ENCODE measurements around the gene CENPE. TPM values are rescaled to one million over a fixed set of nuclear protein-coding genes. Genes with fewer than 3 reads are reported as not detected.
A peak's percentile ranks its signal among the peaks of the same experiment; 100 is the strongest.

Gene CENPE
- total and polyA plus RNA-seq, 7 experiments from 2014 or later: 0.10 to 35.8 (median 1.3) TPM

DNA sequence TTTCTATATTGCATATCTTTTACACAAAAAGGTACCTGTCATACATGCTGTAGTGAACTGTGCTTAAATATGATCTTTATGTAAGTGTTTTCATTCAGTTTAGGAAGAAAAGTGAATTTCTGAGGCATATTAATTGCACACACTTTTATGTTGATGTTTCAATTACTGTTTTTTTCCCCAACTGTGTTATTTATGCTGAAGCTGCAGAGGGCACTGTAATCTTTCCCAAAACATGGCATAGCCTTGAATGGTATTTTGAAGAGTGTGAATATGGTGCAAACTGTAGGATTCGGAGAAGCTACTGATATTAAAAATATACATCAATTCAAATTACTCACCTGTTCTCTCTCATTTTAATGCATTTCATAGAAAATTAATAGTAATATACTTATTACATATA, 6.0 kb upstream of the CENPE start:
- ChIA-PET POLR2A (no interaction called here), CTCF (no interaction called here)
- no peaks in the 10 kb centered on the region for H3K4me1 Mint-ChIP-seq
- peaks cover 0 to 49% (median 12%) of the 10 kb centered on the region in 5 donors for H3K27me3 Mint-ChIP-seq
- no peaks in the 10 kb centered on the region for H3K9me3 ChIP-seq (ENCODE audit: control insufficient read depth in 2 of 3, low read length in 3 of 3)
- no peaks in the 10 kb centered on the region for H3K27me3 ChIP-seq (ENCODE audit: control insufficient read depth in 2 of 2, insufficient read depth in 2 of 2, low read length in 2 of 2)
- H3K9me3 Mint-ChIP-seq: no peaks in the 10 kb centered on the region
- H3K4me3 ChIP-seq (ENCODE audit: low read length): no peak overlapping the region
- H3K4me1 ChIP-seq (ENCODE audit: control insufficient read depth in 2 of 2, insufficient read depth in 2 of 2, low read length in 2 of 2): no peaks in the 10 kb centered on the region
- intact Hi-C loops (cut with micrococcal nuclease): loop anchor here in 1 of 2 donors (5.0 kb wide), 1 partner anchor 583 kb away; no protein-coding TSS in a partner anchor
- H3K36me3 ChIP-seq (ENCODE audit: control insufficient read depth in 2 of 3, insufficient read depth in 3 of 3, low read length in 3 of 3): no peaks in the 10 kb centered on the region
- no peaks in the 10 kb centered on the region for H3K36me3 Mint-ChIP-seq
- H3K4me3 Mint-ChIP-seq: no peak overlapping the region
- no peak overlapping the region for H3K27ac ChIP-seq (ENCODE audit: low read depth, low read length)
- H3K27ac Mint-ChIP-seq: no peak overlapping the region
- ATAC-seq (no peak), DNase-seq (no peak)

GRCh38 chr4:103201724-103202123, 3.6 kb upstream of the CENPE start:
- Mint-ChIP-seq H3K9me3 (no peaks in the 10 kb centered on the region), H3K36me3 (peaks cover 0 to 1% (median 0%) of the 10 kb centered on the region in 5 donors), H3K4me3 (no peak overlapping the region), H3K4me1 (peaks cover 6 to 14% (median 10%) of the 10 kb centered on the region in 7 donors), H3K27ac (no peak overlapping the region), H3K27me3 (peaks cover 0 to 37% (median 7%) of the 10 kb centered on the region in 5 donors)
- ATAC-seq (no peak), DNase-seq (no peak)
- intact Hi-C loops (cut with micrococcal nuclease): loop anchor here in 1 of 2 donors (5.0 kb wide), 1 partner anchor 586 kb away; no protein-coding TSS in a partner anchor
- no peaks in the 10 kb centered on the region for H3K36me3 ChIP-seq (ENCODE audit: control insufficient read depth in 2 of 3, insufficient read depth in 3 of 3, low read length in 3 of 3)
- no peaks in the 10 kb centered on the region for H3K27me3 ChIP-seq (ENCODE audit: control insufficient read depth in 2 of 2, insufficient read depth in 2 of 2, low read length in 2 of 2)
- no peak overlapping the region for H3K27ac ChIP-seq (ENCODE audit: low read depth, low read length)
- ChIA-PET POLR2A (interaction anchor here (0.6 kb wide), 1 partner anchor 87 kb away, joined by 3 read pairs; no protein-coding TSS in a partner anchor), CTCF (no interaction called here)
- H3K9me3 ChIP-seq (ENCODE audit: control insufficient read depth in 2 of 3, low read length in 3 of 3): no peaks in the 10 kb centered on the region
- no peak overlapping the region for H3K4me3 ChIP-seq (ENCODE audit: low read length)
- peaks cover 0 to 6% of the 10 kb centered on the region in 2 donors for H3K4me1 ChIP-seq (ENCODE audit: control insufficient read depth in 2 of 2, insufficient read depth in 2 of 2, low read length in 2 of 2)

- peaks cover 0 to 34% (median 7%) of the 10 kb centered on the region in 5 donors for H3K27me3 Mint-ChIP-seq
- H3K4me1 Mint-ChIP-seq: peaks cover 6 to 15% (median 10%) of the 10 kb centered on the region in 7 donors
- Histone ChIP-seq H3K9me3 (ENCODE audit: control insufficient read depth in 2 of 3, low read length in 3 of 3) (no peaks in the 10 kb centered on the region), H3K4me3 (ENCODE audit: low read length) (no peak overlapping the region), H3K36me3 (ENCODE audit: control insufficient read depth in 2 of 3, insufficient read depth in 3 of 3, low read length in 3 of 3) (no peaks in the 10 kb centered on the region), H3K27ac (ENCODE audit: low read depth, low read length) (no peak overlapping the region), H3K27me3 (ENCODE audit: control insufficient read depth in 2 of 2, insufficient read depth in 2 of 2, low read length in 2 of 2) (no peaks in the 10 kb centered on the region), H3K4me1 (ENCODE audit: control insufficient read depth in 2 of 2, insufficient read depth in 2 of 2, low read length in 2 of 2) (peaks cover 0 to 6% of the 10 kb centered on the region in 2 donors)
- POLR2A ChIA-PET: interaction anchor here (0.6 kb wide), 1 partner anchor 87 kb away, joined by 3 read pairs; no protein-coding TSS in a partner anchor
- DNase-seq: no peak
- intact Hi-C loops (cut with micrococcal nuclease): loop anchor here in 1 of 2 donors (5.0 kb wide), 1 partner anchor 586 kb away; no protein-coding TSS in a partner anchor
- no peak overlapping the region for H3K27ac Mint-ChIP-seq
- no peak for ATAC-seq
- CTCF ChIA-PET: no interaction called here
- no peaks in the 10 kb centered on the region for H3K9me3 Mint-ChIP-seq
- peaks cover 0 to 1% (median 0%) of the 10 kb centered on the region in 5 donors for H3K36me3 Mint-ChIP-seq
- no peak overlapping the region for H3K4me3 Mint-ChIP-seq
These were observed 3.1 kb upstream of the CENPE start for GRCh38 chr4:103201253-103201652.

DNA sequence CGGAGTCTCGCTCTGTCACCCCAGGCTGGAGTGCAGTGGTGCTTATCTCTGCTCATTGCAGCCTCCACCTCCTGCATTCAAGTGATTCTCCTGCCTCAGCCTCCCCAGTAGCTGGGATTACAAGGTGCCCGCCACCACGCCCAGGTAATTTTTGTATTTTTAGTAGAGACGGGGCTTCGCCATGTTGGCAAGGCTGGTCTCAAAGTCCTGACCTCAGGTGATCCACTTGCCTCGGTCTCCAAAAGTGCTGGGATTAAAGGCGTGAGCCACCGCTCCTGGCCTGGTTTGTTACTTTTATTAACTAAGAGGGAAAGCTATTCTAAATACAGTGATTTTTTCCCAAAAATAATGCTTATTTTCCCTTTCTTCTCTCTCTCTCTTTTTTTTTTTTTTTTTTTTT, 866 bp upstream of the CENPE start:
- H3K36me3 ChIP-seq (ENCODE audit: control insufficient read depth in 2 of 3, insufficient read depth in 3 of 3, low read length in 3 of 3): no peaks in the 10 kb centered on the region
- Mint-ChIP-seq H3K9me3 (no peaks in the 10 kb centered on the region), H3K27ac (peak overlapping the region; percentile 87 to 100 (median 99)), H3K4me3 (peak overlapping the region; percentile 81 to 99 (median 96)), H3K36me3 (peaks cover 0 to 10% (median 0%) of the 10 kb centered on the region in 5 donors), H3K27me3 (peaks cover 0 to 22% (median 7%) of the 10 kb centered on the region in 5 donors), H3K4me1 (peaks cover 6 to 29% (median 10%) of the 10 kb centered on the region in 7 donors)
- ATAC-seq (no peak), DNase-seq (no peak)
- no peaks in the 10 kb centered on the region for H3K27me3 ChIP-seq (ENCODE audit: control insufficient read depth in 2 of 2, insufficient read depth in 2 of 2, low read length in 2 of 2)
- H3K4me3 ChIP-seq (ENCODE audit: low read length): peak overlapping the region; percentile 95
- CTCF ChIA-PET: no interaction called here
- H3K27ac ChIP-seq (ENCODE audit: low read depth, low read length): peak overlapping the region; percentile 91
- POLR2A ChIA-PET: interaction anchor here (1.0 kb wide), 1 partner anchor 330 kb away, joined by 3 read pairs; no protein-coding TSS in a partner anchor
- H3K9me3 ChIP-seq (ENCODE audit: control insufficient read depth in 2 of 3, low read length in 3 of 3): no peaks in the 10 kb centered on the region
- intact Hi-C loops (cut with micrococcal nuclease): loop anchor here (2.0 to 10.0 kb wide), 10 partner anchors 37 to 1854 kb away; partner anchors contain the start of genes PPP3CA (in 2 of the 2), SLC39A8 (in 2 of the 2), CISD2 (in 1 of the 2) and MANBA (in 1 of the 2)
- peaks cover 0 to 6% of the 10 kb centered on the region in 2 donors for H3K4me1 ChIP-seq (ENCODE audit: control insufficient read depth in 2 of 2, insufficient read depth in 2 of 2, low read length in 2 of 2)

DNA sequence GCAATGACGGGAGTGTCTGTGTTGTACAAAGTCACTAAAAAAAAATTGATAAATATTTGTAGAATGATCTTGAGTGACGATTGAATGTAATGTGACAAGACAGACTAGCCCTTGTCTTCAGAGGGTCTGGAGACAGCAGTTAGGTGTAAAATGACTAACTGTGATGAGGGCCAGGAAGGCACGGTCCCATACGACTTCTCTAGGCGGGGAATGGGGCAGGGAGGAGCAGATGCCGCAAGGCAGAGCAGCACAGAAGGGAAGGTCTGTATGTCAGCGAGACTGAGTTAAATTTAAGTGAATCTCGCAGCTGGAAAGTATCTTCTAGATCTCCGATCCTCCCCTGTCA, 405 bp downstream of the CENPE start:
- Histone ChIP-seq H3K27me3 (ENCODE audit: control insufficient read depth in 2 of 2, insufficient read depth in 2 of 2, low read length in 2 of 2) (no peaks in the 10 kb centered on the region), H3K4me1 (ENCODE audit: control insufficient read depth in 2 of 2, insufficient read depth in 2 of 2, low read length in 2 of 2) (peaks cover 0 to 6% of the 10 kb centered on the region in 2 donors), H3K36me3 (ENCODE audit: control insufficient read depth in 2 of 3, insufficient read depth in 3 of 3, low read length in 3 of 3) (no peaks in the 10 kb centered on the region), H3K9me3 (ENCODE audit: control insufficient read depth in 2 of 3, low read length in 3 of 3) (no peaks in the 10 kb centered on the region), H3K4me3 (ENCODE audit: low read length) (peak overlapping the region; percentile 95), H3K27ac (ENCODE audit: low read depth, low read length) (peak overlapping the region; percentile 91)
- POLR2A ChIA-PET: no interaction called here
- Mint-ChIP-seq H3K9me3 (no peaks in the 10 kb centered on the region), H3K27me3 (peaks cover 0 to 17% (median 7%) of the 10 kb centered on the region in 5 donors), H3K4me1 (peaks cover 6 to 29% (median 10%) of the 10 kb centered on the region in 7 donors), H3K4me3 (peak overlapping the region; percentile 81 to 99 (median 96)), H3K36me3 (peaks cover 0 to 14% (median 0%) of the 10 kb centered on the region in 5 donors), H3K27ac (peak overlapping the region; percentile 68 to 99 (median 93))
- ATAC-seq: peak; percentile 45
- CTCF ChIA-PET: no interaction called here
- DNase-seq: peak in 1 of 9 donors; percentile 1
- intact Hi-C loops (cut with micrococcal nuclease): loop anchor here (1.0 to 10.0 kb wide), 15 partner anchors 14 to 1853 kb away; partner anchors contain the start of genes CISD2 (in 2 of the 2), PPP3CA (in 2 of the 2), SLC39A8 (in 2 of the 2) and SLC9B1 (in 2 of the 2)

GRCh38 chr4:103193457-103193856, 4.7 kb downstream of the CENPE start:
- H3K27me3 Mint-ChIP-seq: no peaks in the 10 kb centered on the region
- H3K36me3 Mint-ChIP-seq: peaks cover 0 to 51% (median 0%) of the 10 kb centered on the region in 5 donors
- ATAC-seq: no peak
- Histone ChIP-seq H3K9me3 (ENCODE audit: control insufficient read depth in 2 of 3, low read length in 3 of 3) (no peaks in the 10 kb centered on the region), H3K4me3 (ENCODE audit: low read length) (no peak overlapping the region), H3K27me3 (ENCODE audit: control insufficient read depth in 2 of 2, insufficient read depth in 2 of 2, low read length in 2 of 2) (no peaks in the 10 kb centered on the region), H3K4me1 (ENCODE audit: control insufficient read depth in 2 of 2, insufficient read depth in 2 of 2, low read length in 2 of 2) (peaks cover 0 to 6% of the 10 kb centered on the region in 2 donors), H3K27ac (ENCODE audit: low read depth, low read length) (no peak overlapping the region), H3K36me3 (ENCODE audit: control insufficient read depth in 2 of 3, insufficient read depth in 3 of 3, low read length in 3 of 3) (no peaks in the 10 kb centered on the region)
- no peak overlapping the region for H3K27ac Mint-ChIP-seq
- CTCF ChIA-PET: no interaction called here
- no peak for DNase-seq
- H3K4me3 Mint-ChIP-seq: no peak overlapping the region
- peaks cover 0 to 2% (median 0%) of the 10 kb centered on the region in 11 donors for H3K9me3 Mint-ChIP-seq
- peaks cover 6 to 37% (median 10%) of the 10 kb centered on the region in 7 donors for H3K4me1 Mint-ChIP-seq
- intact Hi-C loops (cut with micrococcal nuclease): loop anchor here in 1 of 2 donors (10.0 kb wide), 1 partner anchor 1849 kb away; the partner anchor contains the start of gene PPP3CA
- POLR2A ChIA-PET: no interaction called here

All from naive thymus-derived CD4-positive, alpha-beta T cell (primary cell).